Heart left ventricle (tissue), 13 donors: Measurements from ENCODE around the gene SLC37A2.

Experiments used
- CTCF ChIP-seq, 12 donors: fragments of 200-600 bp; sonication (generic) in 4 of 12; IDR thresholded peaks; one replicate each; pipeline versions ENCODE4 v1.5.0 to v1.8.0; 2018 to 2022; ENCODE audit warnings: antibody characterized with exemption in 12 of 12, mild to moderate bottlenecking in 5 of 12
- POLR2A ChIP-seq, 2 donors: fragments of 450-650 bp; IDR thresholded peaks; one replicate each; pipeline ENCODE4 v1.6.1; 2017; ENCODE audit warnings: antibody characterized with exemption in 2 of 2, mild to moderate bottlenecking in 2 of 2, moderate library complexity in 2 of 2
- donor health status: ischemic (EF 13 %, LVEDD 7.1; RV severe dilation, severe dysfunction).
- donor health status: DM: no; HTN: yes; CAD: no.
- donor health status: DM: no; HTN: no; CAD: no.
- donor health status: ischemic (EF 25% LVEDD 6.9; RV normal size, moderate dysfunction).
- donor health status: ischemic (EF 25% LVEDD 5.7; RV mildly dilated, moderate dysfunction).
- donor health status: ischemic (EF 35%, LVEDD 5.7; RV mildly dilated, moderate dysfunction).
- donor health status: nonischemic (EF 11% LVEDD 7.7; RV severe dilation, severe dysfunction).
- donor health status: DM: yes; HTN: yes; CAD: no.
- donor health status: PGD.
- donor health status: ischemic (EF 29% LVEDD 5.4; RV normal size, mild dysfunction).
- donor health status: nonischemic (EF 23%, LVEDD 6.1; RV moderate dilation, normal function).

DNA sequence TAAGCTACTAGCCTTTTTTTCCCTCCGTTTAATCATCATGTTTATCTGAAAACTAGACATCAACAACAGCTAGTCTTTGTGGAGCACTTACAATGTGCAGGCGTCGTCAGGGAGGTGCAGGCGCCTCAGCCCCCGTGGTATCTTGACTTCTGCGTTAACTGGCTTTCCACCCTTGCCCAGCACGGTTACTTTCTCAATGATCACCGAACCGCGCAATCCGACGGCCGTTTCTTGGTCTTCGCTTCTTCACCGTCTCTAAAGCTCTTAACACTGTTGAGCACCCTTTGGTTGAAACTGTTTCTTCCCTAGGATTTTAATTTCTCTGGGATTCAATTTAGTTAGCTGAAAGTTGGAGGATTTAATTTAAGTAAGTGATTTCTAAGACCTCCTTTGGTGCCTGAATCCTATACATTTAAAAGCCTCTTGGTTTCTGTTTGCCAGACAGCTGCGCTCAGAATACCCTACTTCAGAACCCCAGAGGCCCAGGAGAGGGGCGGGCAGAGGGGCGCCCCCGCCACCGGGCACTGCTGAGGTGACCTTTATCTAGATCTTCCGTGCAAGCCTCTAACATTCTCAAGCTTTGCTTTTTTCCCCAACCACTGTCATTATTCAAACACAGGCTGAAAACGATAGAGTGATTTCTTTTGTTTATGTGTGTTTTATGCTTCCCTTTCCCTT lies 66.3 kb downstream of the SLC37A2 start:
- TF ChIP-seq CTCF (IDR thresholded peaks at IDR 0.05) (no peak), POLR2A (IDR thresholded peaks at IDR 0.05) (no peak)
